GM10248 (cell line): ENCODE results near the gene MTMR3.

Experiments
- CTCF ChIA-PET: fragments of 300-600 bp; sonication (Branson Sonifier 250); formaldehyde crosslinking; extraction: SDS; loops from one replicate; lab custom pipeline; 2021; ENCODE audit warnings: antibody characterized with exemption; lab: Yijun Ruan, JAX
- POLR2A ChIA-PET: fragments of 350-650 bp; sonication (Branson Sonifier 250); formaldehyde crosslinking; extraction: SDS; loops from one replicate; lab custom pipeline; 2020; ENCODE audit warnings: antibody characterized with exemption; lab: Yijun Ruan, JAX
- DNase-seq: peaks from one replicate; pipeline ENCODE4 v3.0.0; 2012; ENCODE audit errors: extremely low spot score
- CTCF ChIP-seq: IDR thresholded peaks from 2 replicates; pipeline ENCODE4 v1.5.1; 2012; ENCODE audit warnings: mild to moderate bottlenecking, low read depth; ENCODE audit errors: extremely low read depth, missing control alignments, control extremely low read depth

MTMR3 gene

GRCh38 chr22:30038219-30038618, 155.2 kb downstream of the MTMR3 start:
- ChIA-PET CTCF (no interaction called here), POLR2A (no interaction called here)
- no peak for TF ChIP-seq CTCF
- DNase-seq: no peak

- TF ChIP-seq CTCF: no peak
- DNase-seq: no peak
- ChIA-PET POLR2A (no interaction called here), CTCF (interaction anchor here (1.3 to 1.5 kb wide), 2 partner anchors 36 to 415 kb away, joined by 3 to 5 read pairs; no protein-coding TSS in a partner anchor)
Measured at GRCh38 chr22:30040499-30041260, 157.7 kb downstream of the MTMR3 start.

- DNase-seq: no peak
- TF ChIP-seq CTCF: no peak
- CTCF ChIA-PET: no interaction called here
- POLR2A ChIA-PET: no interaction called here
Measured at GRCh38 chr22:30041475-30041874, 158.5 kb downstream of the MTMR3 start.

- no peak for DNase-seq
- no peak for TF ChIP-seq CTCF
- POLR2A ChIA-PET: no interaction called here
- CTCF ChIA-PET: no interaction called here
Measured at GRCh38 chr22:30041881-30042280, 158.9 kb downstream of the MTMR3 start.

- CTCF ChIA-PET: no interaction called here
- POLR2A ChIA-PET: no interaction called here
- TF ChIP-seq CTCF: no peak
- DNase-seq: no peak
Measured at GRCh38 chr22:30043161-30043560, 160.2 kb downstream of the MTMR3 start.

GRCh38 chr22:30044369-30044768, 161.4 kb downstream of the MTMR3 start:
- ChIA-PET POLR2A (no interaction called here), CTCF (interaction anchor here (0.6 to 1.2 kb wide), 2 partner anchors 14 to 419 kb away, joined by 3 read pairs; no protein-coding TSS in a partner anchor)
- DNase-seq: no peak
- TF ChIP-seq CTCF: no peak
